Measurements from ENCODE around the gene TRAF5.
"Not testable (repeated sequence)": the region's sequence is repeated elsewhere in the genome, so short reads cannot be mapped to it uniquely, and the experiment has no call there.

- not testable (repeated sequence) for TF ChIP-seq CTCF (conservative IDR thresholded peaks at IDR 0.05; ENCODE audit: low read length); EZH2phosphoT487 (IDR thresholded peaks at IDR 0.05; ENCODE audit: borderline replicate concordance)
These were observed 73.3 kb downstream of the TRAF5 start for GRCh38 chr1:211399851-211400393.
